Mucosa of descending colon (tissue), 3 donors: Measurements from ENCODE around the gene SPAG16. TPM values are rescaled to one million over a fixed set of nuclear protein-coding genes. Genes with fewer than 3 reads are reported as not detected.

ENCODE experiments used
- ATAC-seq: fragments of 200-7000 bp; cut with Tn5 transposase; one replicate; pipeline ENCODE4 v1.9.1; 2020; ENCODE audit warnings: mild to moderate bottlenecking, moderate library complexity
- DNase-seq, 3 donors: peaks; one replicate each; pipeline ENCODE4 v3.0.0-alpha.2; 2020
- H3K36me3 ChIP-seq: fragments of 200-600 bp; one replicate; pipeline ENCODE4 v1.8.0; 2021; ENCODE audit warnings: low read depth, mild to moderate bottlenecking
- H3K4me1 ChIP-seq: fragments of 200-600 bp; one replicate; pipeline ENCODE4 v1.8.0; 2021; ENCODE audit warnings: low read depth, mild to moderate bottlenecking
- H3K4me3 ChIP-seq: fragments of 200-600 bp; one replicate; pipeline ENCODE4 v1.8.0; 2021; ENCODE audit warnings: mild to moderate bottlenecking
- H3K9me3 ChIP-seq: fragments of 200-600 bp; one replicate; pipeline ENCODE4 v1.8.0; 2021; ENCODE audit warnings: mild to moderate bottlenecking
- intact Hi-C, 2 donors: fragments of 100-400 bp; cut with DNase I in 1 of 2; cut with micrococcal nuclease in 1 of 2; formaldehyde crosslinking; loops; one replicate each; pipeline versions ENCODE4 v1.11.0 to v1.11.1; 2022; cut with DNase I, micrococcal nuclease
- total RNA-seq, 3 donors: library from RNA; stranded (reverse); fragmentation: NEBNext Ultra II Directional in 2 of 3; extraction: Animal tissue kit (Norgen Biotek cat#: 25700) in 2 of 3; gene quantifications; one replicate each; pipeline versions ENCODE4 v1.2.1 to v1.2.4, GENCODE V29; 2021 to 2023
- TF ChIP-seq, protein P1 (sequence below): fragments of 200-600 bp; IDR thresholded peaks from one replicate; pipeline ENCODE4 v1.8.0; 2022; ENCODE audit warnings: antibody characterized with exemption, mild to moderate bottlenecking
- donor health status: DM: no; HTN: no; CAD: no; lungs with moderate emphysema.
- donor health status: DM: no; HTN: no; CAD: no.
- donor health status: DM: no; HTN: yes; CAD: no.

Gene SPAG16
- total RNA-seq, 3 donors from 2014 or later, result 18.1 to 20.3 (median 18.5) TPM

DNA sequence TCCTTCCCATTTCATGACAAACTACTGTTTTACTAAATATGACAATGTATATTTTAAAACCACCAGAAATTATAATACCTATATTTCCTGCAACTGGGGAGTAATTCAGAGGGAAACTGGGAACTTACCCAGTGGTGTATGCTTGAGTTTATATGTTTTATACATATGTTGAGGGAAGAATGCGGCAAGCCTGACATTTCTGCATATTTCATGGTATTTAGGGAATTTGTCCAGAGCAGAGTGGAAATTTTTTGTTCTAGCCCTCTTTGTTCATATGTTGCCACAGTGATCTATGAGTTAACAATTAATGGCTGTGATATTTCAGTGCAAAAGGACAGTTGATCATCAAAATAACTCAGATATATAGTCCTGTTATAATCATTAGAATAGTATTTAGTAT lies 895.8 kb downstream of the SPAG16 start:
- ATAC-seq (no peak), DNase-seq (no peak)
- no peaks in the 10 kb centered on the region for H3K36me3 ChIP-seq
- TF ChIP-seq, protein P1, sequence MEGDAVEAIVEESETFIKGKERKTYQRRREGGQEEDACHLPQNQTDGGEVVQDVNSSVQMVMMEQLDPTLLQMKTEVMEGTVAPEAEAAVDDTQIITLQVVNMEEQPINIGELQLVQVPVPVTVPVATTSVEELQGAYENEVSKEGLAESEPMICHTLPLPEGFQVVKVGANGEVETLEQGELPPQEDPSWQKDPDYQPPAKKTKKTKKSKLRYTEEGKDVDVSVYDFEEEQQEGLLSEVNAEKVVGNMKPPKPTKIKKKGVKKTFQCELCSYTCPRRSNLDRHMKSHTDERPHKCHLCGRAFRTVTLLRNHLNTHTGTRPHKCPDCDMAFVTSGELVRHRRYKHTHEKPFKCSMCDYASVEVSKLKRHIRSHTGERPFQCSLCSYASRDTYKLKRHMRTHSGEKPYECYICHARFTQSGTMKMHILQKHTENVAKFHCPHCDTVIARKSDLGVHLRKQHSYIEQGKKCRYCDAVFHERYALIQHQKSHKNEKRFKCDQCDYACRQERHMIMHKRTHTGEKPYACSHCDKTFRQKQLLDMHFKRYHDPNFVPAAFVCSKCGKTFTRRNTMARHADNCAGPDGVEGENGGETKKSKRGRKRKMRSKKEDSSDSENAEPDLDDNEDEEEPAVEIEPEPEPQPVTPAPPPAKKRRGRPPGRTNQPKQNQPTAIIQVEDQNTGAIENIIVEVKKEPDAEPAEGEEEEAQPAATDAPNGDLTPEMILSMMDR, result no peak
- no peaks in the 10 kb centered on the region for H3K4me1 ChIP-seq
- H3K4me3 ChIP-seq, result no peak overlapping the region
- H3K9me3 ChIP-seq, result no peaks in the 10 kb centered on the region
- intact Hi-C loops, result no loop called here

DNA sequence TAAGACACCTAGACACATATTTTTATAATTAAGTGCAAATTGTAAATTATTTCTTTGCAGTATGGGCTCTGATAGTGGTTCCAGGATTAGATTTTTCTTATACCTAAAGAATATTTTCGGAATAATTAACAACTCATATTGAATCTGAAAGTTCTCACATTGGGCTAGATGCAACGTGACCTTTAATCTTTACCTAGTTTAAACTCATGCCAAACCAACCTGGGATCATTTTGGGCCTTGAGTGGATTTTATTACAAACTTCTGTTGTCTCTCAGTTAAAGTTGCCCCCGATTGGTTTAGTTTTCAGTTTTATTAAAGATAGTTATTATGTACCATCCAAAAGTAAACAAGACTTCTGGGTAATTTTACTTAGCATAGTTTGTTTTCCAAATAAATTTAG lies 896.4 kb downstream of the SPAG16 start:
- Histone ChIP-seq H3K4me1 (no peaks in the 10 kb centered on the region), H3K36me3 (no peaks in the 10 kb centered on the region), H3K9me3 (no peaks in the 10 kb centered on the region), H3K4me3 (no peak overlapping the region)
- TF ChIP-seq, protein P1, result no peak
- no peak for ATAC-seq
- DNase-seq, result no peak
- intact Hi-C loops, result no loop called here

DNA sequence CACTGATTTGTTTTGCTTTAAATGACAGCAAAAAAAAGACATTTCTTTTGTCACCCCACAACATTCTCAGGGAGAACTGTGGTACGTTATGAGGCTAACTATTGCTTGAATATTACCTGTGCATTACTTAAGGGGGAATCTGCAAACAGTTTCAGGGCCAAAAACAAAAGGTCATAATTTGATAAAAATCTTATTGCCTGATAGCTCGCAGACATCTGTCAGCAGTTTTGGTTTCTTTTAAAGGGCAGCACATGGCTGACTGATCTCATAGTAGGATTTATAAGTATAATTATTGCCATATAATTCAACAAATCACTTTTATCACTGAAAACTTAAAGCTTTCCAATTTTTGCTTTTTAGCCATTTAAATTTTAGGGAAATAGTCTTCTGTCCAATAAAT lies 900.2 kb downstream of the SPAG16 start:
- H3K4me3 ChIP-seq, result no peak overlapping the region
- no peaks in the 10 kb centered on the region for H3K9me3 ChIP-seq
- ATAC-seq (no peak), DNase-seq (no peak)
- H3K36me3 ChIP-seq, result no peaks in the 10 kb centered on the region
- TF ChIP-seq, protein P1, result no peak
- intact Hi-C loops, result no loop called here
- H3K4me1 ChIP-seq, result no peaks in the 10 kb centered on the region

DNA sequence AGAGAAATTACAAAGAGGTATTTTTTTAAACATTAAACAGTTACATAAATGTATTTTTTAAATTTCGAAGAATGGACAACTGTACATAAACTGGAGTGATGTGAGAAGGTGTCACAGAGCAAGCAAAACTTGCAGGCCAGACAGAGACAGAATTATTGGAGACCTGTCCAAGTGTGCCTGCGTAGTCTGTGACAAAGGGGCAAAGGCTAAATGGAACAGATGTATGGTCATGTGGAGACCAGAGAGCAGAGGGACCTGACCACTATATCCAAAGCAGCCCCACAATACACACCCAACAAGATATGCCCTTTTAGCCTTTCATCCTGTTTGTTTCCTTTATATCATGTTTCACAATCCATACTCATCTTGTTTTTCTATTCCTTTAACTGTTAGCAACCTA lies 901.3 kb downstream of the SPAG16 start:
- Histone ChIP-seq H3K4me3 (no peak overlapping the region), H3K36me3 (no peaks in the 10 kb centered on the region), H3K4me1 (no peaks in the 10 kb centered on the region), H3K9me3 (no peaks in the 10 kb centered on the region)
- TF ChIP-seq, protein P1, result no peak
- intact Hi-C loops, result no loop called here
- no peak for DNase-seq
- ATAC-seq, result no peak

DNA sequence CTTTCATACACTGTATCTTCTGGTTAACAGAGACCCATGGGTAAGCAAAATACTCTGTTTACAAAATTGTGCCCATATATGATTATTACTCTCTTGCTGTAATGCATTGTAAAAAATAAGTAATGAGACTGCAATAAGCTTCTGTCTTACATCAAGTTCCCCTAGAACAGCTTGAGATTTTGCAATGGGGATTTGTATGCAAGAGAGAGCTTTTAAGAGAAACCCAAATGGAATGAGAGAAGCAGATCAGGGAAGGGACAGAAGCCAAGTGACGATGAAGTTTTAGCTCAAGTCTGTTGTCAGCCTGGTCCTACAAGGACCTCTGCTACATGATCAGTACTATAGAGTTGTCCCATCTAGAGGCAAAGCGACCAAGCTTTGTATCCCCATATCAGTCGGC lies 908.4 kb downstream of the SPAG16 start:
- no peak for ATAC-seq

DNA sequence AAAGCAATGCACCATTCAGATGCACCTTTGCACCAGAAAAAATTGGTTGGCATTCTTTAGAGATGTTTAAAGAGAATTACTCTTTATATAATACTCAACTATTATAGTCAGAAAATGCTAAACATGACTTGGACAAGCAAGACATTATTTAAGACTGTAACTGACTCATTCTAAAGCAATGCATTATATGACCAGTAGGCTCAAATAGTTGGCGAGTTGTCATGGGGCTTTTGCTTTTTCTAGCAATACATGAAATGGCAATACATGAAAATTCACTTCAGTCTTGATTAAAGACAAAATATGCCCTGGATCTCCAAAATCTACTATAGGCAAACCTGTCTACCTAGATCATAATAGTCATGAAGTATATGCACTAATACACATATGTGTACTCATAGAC lies 909.7 kb downstream of the SPAG16 start:
- ATAC-seq (no peak), DNase-seq (no peak)
- TF ChIP-seq, protein P1, result no peak
- Histone ChIP-seq H3K4me1 (no peaks in the 10 kb centered on the region), H3K36me3 (no peaks in the 10 kb centered on the region), H3K9me3 (no peaks in the 10 kb centered on the region), H3K4me3 (no peak overlapping the region)
- intact Hi-C loops, result no loop called here

More for the DNA sequence above, 908.4 kb downstream of the SPAG16 start:
- no peak overlapping the region for H3K4me3 ChIP-seq
- intact Hi-C loops, result no loop called here
- H3K36me3 ChIP-seq, result no peaks in the 10 kb centered on the region
- H3K4me1 ChIP-seq, result no peaks in the 10 kb centered on the region
- no peak for DNase-seq
- TF ChIP-seq, protein P1, result no peak
- no peaks in the 10 kb centered on the region for H3K9me3 ChIP-seq
